Neural cell (in vitro differentiated cells): ENCODE measurements around the gene DNAJB11. TPM values are rescaled to one million over a fixed set of nuclear protein-coding genes. Genes with fewer than 3 reads are reported as not detected.

Source experiments
- H2AFZ ChIP-seq: fragments of 200-600, 300-800 bp; sonication (generic), shearing (Covaris generic); 2 replicates; pipeline ENCODE4 v1.6.0; 2014; ENCODE audit warnings: low read depth, mild to moderate bottlenecking, antibody characterized with exemption, low read length, moderate library complexity
- H3F3A ChIP-seq: fragments of 200-600 bp; shearing (Covaris generic); 2 replicates; pipeline ENCODE4 v1.6.1; 2016; ENCODE audit warnings: mild to moderate bottlenecking, moderate library complexity, mixed read lengths, antibody characterized with exemption, low read length; ENCODE audit not compliant: insufficient read depth, poor library complexity, severe bottlenecking
- H3K27ac ChIP-seq: fragments of 200-600, 300-800 bp; sonication (generic), shearing (Covaris generic); 2 replicates; pipeline ENCODE4 v1.5.1; 2014; ENCODE audit warnings: mild to moderate bottlenecking, low read length, moderate library complexity
- H3K27me3 ChIP-seq: fragments of 300-800, 200-600 bp; sonication (generic), shearing (Covaris generic); 2 replicates; pipeline ENCODE4 v1.6.0; 2014; ENCODE audit warnings: mild to moderate bottlenecking, low read depth, low read length, moderate library complexity; ENCODE audit not compliant: insufficient read depth
- H3K36me3 ChIP-seq: fragments of 300-800, 200-600 bp; sonication (generic), shearing (Covaris generic); 2 replicates; pipeline ENCODE4 v1.5.1; 2014; ENCODE audit warnings: mild to moderate bottlenecking, antibody characterized with exemption, low read length, moderate library complexity; ENCODE audit not compliant: insufficient read depth
- H3K4me2 ChIP-seq: fragments of 300-800, 200-600 bp; sonication (generic), shearing (Covaris generic); 2 replicates; pipeline ENCODE4 v1.6.0; 2014; ENCODE audit warnings: mild to moderate bottlenecking, low read length
- H3K4me3 ChIP-seq: fragments of 300-800, 200-600 bp; sonication (generic), shearing (Covaris generic); 2 replicates; pipeline ENCODE4 v1.5.1; 2014; ENCODE audit warnings: mild to moderate bottlenecking, low read length, moderate library complexity
- H3K79me2 ChIP-seq: fragments of 200-600 bp; shearing (Covaris generic); replicated peaks from 2 replicates; pipeline ENCODE4 v1.6.0; 2014; ENCODE audit warnings: mild to moderate bottlenecking, low read length, moderate library complexity; ENCODE audit not compliant: insufficient read depth
- H3K9ac ChIP-seq: fragments of 300-800, 200-600 bp; sonication (generic), shearing (Covaris generic); 2 replicates; pipeline ENCODE4 v1.6.1; 2016; ENCODE audit warnings: mild to moderate bottlenecking, low read length, mixed read lengths
- H3K9me2 ChIP-seq: fragments of 200-600 bp; shearing (Covaris generic); 2 replicates; pipeline ENCODE4 v1.6.1; 2016; ENCODE audit warnings: mild to moderate bottlenecking, low read length, mixed read lengths; ENCODE audit not compliant: insufficient read depth
- H3K9me3 ChIP-seq: fragments of 200-600, 300-800 bp; sonication (generic), shearing (Covaris generic); 2 replicates; pipeline ENCODE4 v1.6.1; 2016; ENCODE audit warnings: mild to moderate bottlenecking, mixed run types, low read length, moderate library complexity, mixed read lengths
- H4K20me1 ChIP-seq: fragments of 200-600 bp; shearing (Covaris generic); 2 replicates; pipeline ENCODE4 v1.6.1; 2016; ENCODE audit warnings: mild to moderate bottlenecking, mixed run types; ENCODE audit not compliant: insufficient read depth
- EP300 ChIP-seq: fragments of 450-650 bp; conservative IDR thresholded peaks from 2 replicates; pipeline ENCODE4 v1.6.1; 2014; ENCODE audit warnings: antibody characterized with exemption, mild to moderate bottlenecking, moderate library complexity; ENCODE audit not compliant: poor library complexity, severe bottlenecking
- EZH2 ChIP-seq: fragments of 200-600, 300-800 bp; shearing (Covaris generic), sonication (generic); IDR thresholded peaks from 2 replicates; pipeline ENCODE4 v1.6.1; 2014; ENCODE audit warnings: antibody characterized with exemption, low read length, borderline replicate concordance, mild to moderate bottlenecking; ENCODE audit not compliant: insufficient read depth, poor library complexity, severe bottlenecking
- MXI1 ChIP-seq: fragments of 450-650 bp; conservative IDR thresholded peaks from 2 replicates; pipeline ENCODE4 v1.6.1; 2014; ENCODE audit warnings: antibody characterized with exemption, mild to moderate bottlenecking; ENCODE audit not compliant: poor library complexity, severe bottlenecking
- POLR2AphosphoS5 ChIP-seq: IDR thresholded peaks from 2 replicates; pipeline ENCODE4 v1.6.1; 2012
- RAD21 ChIP-seq: fragments of 450-650 bp; conservative IDR thresholded peaks from 2 replicates; pipeline ENCODE4 v1.6.1; 2014; ENCODE audit warnings: antibody characterized with exemption, mild to moderate bottlenecking, moderate library complexity
- SMC3 ChIP-seq: fragments of 450-650 bp; conservative IDR thresholded peaks from 2 replicates; pipeline ENCODE4 v1.6.1; 2014; ENCODE audit warnings: antibody characterized with exemption, mild to moderate bottlenecking, moderate library complexity; ENCODE audit not compliant: poor library complexity
- TAF1 ChIP-seq: IDR thresholded peaks from 2 replicates; pipeline ENCODE4 v1.6.1; 2012; ENCODE audit warnings: low read depth
- polyA plus RNA-seq: library from polyadenylated mRNA; depleted of rRNA; stranded (reverse); fragments of >200 nt; gene quantifications from 2 replicates; pipeline ENCODE4 v1.2.3, GENCODE V29; 2014
- TF ChIP-seq, protein P1 (sequence below): fragments of 450-650 bp; IDR thresholded peaks from 2 replicates; pipeline ENCODE4 v1.5.1; 2014; ENCODE audit warnings: antibody characterized with exemption, mild to moderate bottlenecking, moderate library complexity; ENCODE audit not compliant: poor library complexity, severe bottlenecking
- TF ChIP-seq, protein P2 (sequence below): IDR thresholded peaks from 2 replicates; pipeline ENCODE4 v1.6.1; 2012; ENCODE audit warnings: borderline replicate concordance

Gene DNAJB11
- polyA plus RNA-seq, 1 donor from 2014 or later = 108 TPM

DNA sequence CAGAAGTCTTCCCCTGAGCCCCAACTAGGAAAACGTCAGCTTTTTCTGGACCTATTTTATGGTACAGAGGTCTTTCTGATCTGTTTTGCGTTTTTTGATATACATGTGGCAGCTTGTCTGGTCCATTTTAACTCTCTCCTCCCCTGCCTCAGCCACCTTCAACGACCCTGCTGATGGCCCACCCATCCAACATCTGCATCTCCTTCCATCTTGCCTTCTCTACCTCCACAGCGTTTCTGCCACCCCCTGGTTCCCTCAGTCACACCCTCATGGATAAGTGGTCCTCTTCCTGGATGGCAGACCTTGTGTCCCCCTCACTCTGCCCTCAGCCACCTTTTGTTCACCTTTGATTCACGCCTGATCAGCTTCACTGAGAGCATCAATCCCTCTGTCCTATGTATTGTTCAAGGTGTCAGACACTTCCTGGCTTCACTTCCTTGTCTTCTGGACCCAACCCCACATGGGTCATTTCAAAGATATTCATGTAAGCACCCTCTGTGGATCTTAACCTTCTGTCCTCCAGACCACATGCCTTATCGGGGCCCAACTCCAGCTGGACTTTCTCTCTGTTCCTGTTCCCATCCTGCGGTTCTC, 55.8 kb downstream of the DNAJB11 start:
- TF ChIP-seq MXI1 (no peak), RAD21 (no peak), EP300 (no peak), POLR2AphosphoS5 (no peak), EZH2 (no peak), SMC3 (no peak)
- TF ChIP-seq, protein P1, sequence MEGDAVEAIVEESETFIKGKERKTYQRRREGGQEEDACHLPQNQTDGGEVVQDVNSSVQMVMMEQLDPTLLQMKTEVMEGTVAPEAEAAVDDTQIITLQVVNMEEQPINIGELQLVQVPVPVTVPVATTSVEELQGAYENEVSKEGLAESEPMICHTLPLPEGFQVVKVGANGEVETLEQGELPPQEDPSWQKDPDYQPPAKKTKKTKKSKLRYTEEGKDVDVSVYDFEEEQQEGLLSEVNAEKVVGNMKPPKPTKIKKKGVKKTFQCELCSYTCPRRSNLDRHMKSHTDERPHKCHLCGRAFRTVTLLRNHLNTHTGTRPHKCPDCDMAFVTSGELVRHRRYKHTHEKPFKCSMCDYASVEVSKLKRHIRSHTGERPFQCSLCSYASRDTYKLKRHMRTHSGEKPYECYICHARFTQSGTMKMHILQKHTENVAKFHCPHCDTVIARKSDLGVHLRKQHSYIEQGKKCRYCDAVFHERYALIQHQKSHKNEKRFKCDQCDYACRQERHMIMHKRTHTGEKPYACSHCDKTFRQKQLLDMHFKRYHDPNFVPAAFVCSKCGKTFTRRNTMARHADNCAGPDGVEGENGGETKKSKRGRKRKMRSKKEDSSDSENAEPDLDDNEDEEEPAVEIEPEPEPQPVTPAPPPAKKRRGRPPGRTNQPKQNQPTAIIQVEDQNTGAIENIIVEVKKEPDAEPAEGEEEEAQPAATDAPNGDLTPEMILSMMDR = no peak
- TF ChIP-seq, protein P2, sequence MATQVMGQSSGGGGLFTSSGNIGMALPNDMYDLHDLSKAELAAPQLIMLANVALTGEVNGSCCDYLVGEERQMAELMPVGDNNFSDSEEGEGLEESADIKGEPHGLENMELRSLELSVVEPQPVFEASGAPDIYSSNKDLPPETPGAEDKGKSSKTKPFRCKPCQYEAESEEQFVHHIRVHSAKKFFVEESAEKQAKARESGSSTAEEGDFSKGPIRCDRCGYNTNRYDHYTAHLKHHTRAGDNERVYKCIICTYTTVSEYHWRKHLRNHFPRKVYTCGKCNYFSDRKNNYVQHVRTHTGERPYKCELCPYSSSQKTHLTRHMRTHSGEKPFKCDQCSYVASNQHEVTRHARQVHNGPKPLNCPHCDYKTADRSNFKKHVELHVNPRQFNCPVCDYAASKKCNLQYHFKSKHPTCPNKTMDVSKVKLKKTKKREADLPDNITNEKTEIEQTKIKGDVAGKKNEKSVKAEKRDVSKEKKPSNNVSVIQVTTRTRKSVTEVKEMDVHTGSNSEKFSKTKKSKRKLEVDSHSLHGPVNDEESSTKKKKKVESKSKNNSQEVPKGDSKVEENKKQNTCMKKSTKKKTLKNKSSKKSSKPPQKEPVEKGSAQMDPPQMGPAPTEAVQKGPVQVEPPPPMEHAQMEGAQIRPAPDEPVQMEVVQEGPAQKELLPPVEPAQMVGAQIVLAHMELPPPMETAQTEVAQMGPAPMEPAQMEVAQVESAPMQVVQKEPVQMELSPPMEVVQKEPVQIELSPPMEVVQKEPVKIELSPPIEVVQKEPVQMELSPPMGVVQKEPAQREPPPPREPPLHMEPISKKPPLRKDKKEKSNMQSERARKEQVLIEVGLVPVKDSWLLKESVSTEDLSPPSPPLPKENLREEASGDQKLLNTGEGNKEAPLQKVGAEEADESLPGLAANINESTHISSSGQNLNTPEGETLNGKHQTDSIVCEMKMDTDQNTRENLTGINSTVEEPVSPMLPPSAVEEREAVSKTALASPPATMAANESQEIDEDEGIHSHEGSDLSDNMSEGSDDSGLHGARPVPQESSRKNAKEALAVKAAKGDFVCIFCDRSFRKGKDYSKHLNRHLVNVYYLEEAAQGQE = no peak
- Histone ChIP-seq H3K9me3 (no peaks in the 10 kb centered on the region), H3K4me2 (no peak overlapping the region), H3K9me2 (no peaks in the 10 kb centered on the region), H3K9ac (no peak overlapping the region), H3K79me2 (no peaks in the 10 kb centered on the region), H4K20me1 (no peaks in the 10 kb centered on the region), H3K4me3 (no peak overlapping the region), H2AFZ (no peak overlapping the region), H3K27ac (no peak overlapping the region), H3K36me3 (no peaks in the 10 kb centered on the region), H3F3A (no peaks in the 10 kb centered on the region), H3K27me3 (no peaks in the 10 kb centered on the region)

DNA sequence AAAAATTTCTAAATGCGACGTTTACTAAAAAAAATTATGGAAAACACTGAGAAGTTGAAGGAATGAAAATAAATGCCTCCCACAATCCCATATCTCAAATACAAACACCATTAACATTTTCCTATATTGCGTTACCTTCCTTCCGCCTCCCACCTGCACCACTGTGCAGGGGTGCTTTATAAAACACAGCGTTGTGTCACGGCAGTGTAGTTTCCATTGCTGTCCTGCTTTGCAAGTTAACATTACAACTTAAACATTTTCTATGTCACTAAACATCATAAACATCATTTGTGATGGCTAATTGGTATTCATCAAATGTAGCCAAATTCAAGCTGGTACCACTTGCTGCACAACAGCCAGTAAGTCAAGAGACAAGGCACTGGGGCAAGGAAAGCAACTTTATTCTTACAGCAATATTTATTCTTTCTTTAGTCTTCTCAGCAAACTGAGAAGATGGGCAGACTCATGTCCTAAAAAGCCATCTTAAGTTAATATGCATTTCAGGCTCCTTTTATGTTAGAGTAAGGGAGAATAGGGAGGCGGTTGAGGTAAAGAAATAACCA, 57.4 kb downstream of the DNAJB11 start:
- no peaks in the 10 kb centered on the region for H4K20me1 ChIP-seq
- H3K79me2 ChIP-seq = no peaks in the 10 kb centered on the region
- no peaks in the 10 kb centered on the region for H3K9me2 ChIP-seq
- H3K4me2 ChIP-seq = no peak overlapping the region
- H3K9ac ChIP-seq = no peak overlapping the region
- TF ChIP-seq POLR2AphosphoS5 (no peak), TAF1 (no peak), SMC3 (no peak), MXI1 (no peak), EP300 (no peak)
- TF ChIP-seq, protein P1 = no peak
- TF ChIP-seq, protein P2 = no peak
- H3F3A ChIP-seq = no peaks in the 10 kb centered on the region
- H3K27ac ChIP-seq = no peak overlapping the region
- H2AFZ ChIP-seq = no peak overlapping the region
- no peak overlapping the region for H3K4me3 ChIP-seq
- H3K27me3 ChIP-seq = no peaks in the 10 kb centered on the region
- no peaks in the 10 kb centered on the region for H3K36me3 ChIP-seq
- no peaks in the 10 kb centered on the region for H3K9me3 ChIP-seq
